ENCODE data around the gene DCDC1. TPM values are rescaled to one million over a fixed set of nuclear protein-coding genes. Genes with fewer than 3 reads are reported as not detected.
A peak's percentile ranks its signal among the peaks of the same experiment; 100 is the strongest.

The DCDC1 gene
- total RNA-seq, 1 donor from 2014 or later: 0.44 TPM

- H3K36me3 Mint-ChIP-seq (ENCODE audit: low read depth, unreplicated experiment): peaks cover 9% of the 10 kb centered on the region
- peaks cover 1% of the 10 kb centered on the region for H3K27me3 Mint-ChIP-seq (ENCODE audit: unreplicated experiment)
- H3K27ac Mint-ChIP-seq (ENCODE audit: unreplicated experiment): no peak overlapping the region
- no peak for TF ChIP-seq CTCF (IDR thresholded peaks at IDR 0.05; ENCODE audit: unreplicated experiment)
- H3K9me3 Mint-ChIP-seq (ENCODE audit: unreplicated experiment): peaks cover 9% of the 10 kb centered on the region
- H3K4me1 Mint-ChIP-seq (ENCODE audit: unreplicated experiment): no peaks in the 10 kb centered on the region
- H3K4me3 Mint-ChIP-seq (ENCODE audit: unreplicated experiment): no peak overlapping the region
- DNase-seq (ENCODE audit: low spot score): no peak
These were observed 101.8 kb downstream of the DCDC1 start for GRCh38 chr11:31267720-31268119.

- Mint-ChIP-seq H3K9me3 (ENCODE audit: unreplicated experiment) (no peaks in the 10 kb centered on the region), H3K4me1 (ENCODE audit: unreplicated experiment) (no peaks in the 10 kb centered on the region), H3K27me3 (ENCODE audit: unreplicated experiment) (no peaks in the 10 kb centered on the region), H3K27ac (ENCODE audit: unreplicated experiment) (no peak overlapping the region), H3K36me3 (ENCODE audit: low read depth, unreplicated experiment) (no peaks in the 10 kb centered on the region), H3K4me3 (ENCODE audit: unreplicated experiment) (no peak overlapping the region)
- no peak for DNase-seq (ENCODE audit: low spot score)
- peak; percentile 32 for TF ChIP-seq CTCF (IDR thresholded peaks at IDR 0.05; ENCODE audit: unreplicated experiment)
These were observed 104.7 kb downstream of the DCDC1 start for GRCh38 chr11:31264834-31265233.

- no peaks in the 10 kb centered on the region for H3K36me3 Mint-ChIP-seq (ENCODE audit: low read depth, unreplicated experiment)
- DNase-seq (ENCODE audit: low spot score): no peak
- H3K27ac Mint-ChIP-seq (ENCODE audit: unreplicated experiment): no peak overlapping the region
- no peaks in the 10 kb centered on the region for H3K9me3 Mint-ChIP-seq (ENCODE audit: unreplicated experiment)
- TF ChIP-seq CTCF (IDR thresholded peaks at IDR 0.05; ENCODE audit: unreplicated experiment): no peak
- no peaks in the 10 kb centered on the region for H3K4me1 Mint-ChIP-seq (ENCODE audit: unreplicated experiment)
- no peaks in the 10 kb centered on the region for H3K27me3 Mint-ChIP-seq (ENCODE audit: unreplicated experiment)
- H3K4me3 Mint-ChIP-seq (ENCODE audit: unreplicated experiment): no peak overlapping the region
These were observed 106.8 kb downstream of the DCDC1 start for GRCh38 chr11:31262761-31263160.

GRCh38 chr11:31259797-31260196 lies 109.7 kb downstream of the DCDC1 start:
- no peak overlapping the region for H3K27ac Mint-ChIP-seq (ENCODE audit: unreplicated experiment)
- H3K9me3 Mint-ChIP-seq (ENCODE audit: unreplicated experiment): no peaks in the 10 kb centered on the region
- no peak for TF ChIP-seq CTCF (IDR thresholded peaks at IDR 0.05; ENCODE audit: unreplicated experiment)
- H3K27me3 Mint-ChIP-seq (ENCODE audit: unreplicated experiment): no peaks in the 10 kb centered on the region
- DNase-seq (ENCODE audit: low spot score): no peak
- H3K4me3 Mint-ChIP-seq (ENCODE audit: unreplicated experiment): no peak overlapping the region
- H3K36me3 Mint-ChIP-seq (ENCODE audit: low read depth, unreplicated experiment): no peaks in the 10 kb centered on the region
- H3K4me1 Mint-ChIP-seq (ENCODE audit: unreplicated experiment): no peaks in the 10 kb centered on the region

GRCh38 chr11:31254415-31254814 lies 115.1 kb downstream of the DCDC1 start:
- Mint-ChIP-seq H3K4me1 (ENCODE audit: unreplicated experiment) (no peaks in the 10 kb centered on the region), H3K27me3 (ENCODE audit: unreplicated experiment) (no peaks in the 10 kb centered on the region), H3K36me3 (ENCODE audit: low read depth, unreplicated experiment) (no peaks in the 10 kb centered on the region), H3K9me3 (ENCODE audit: unreplicated experiment) (no peaks in the 10 kb centered on the region), H3K4me3 (ENCODE audit: unreplicated experiment) (no peak overlapping the region), H3K27ac (ENCODE audit: unreplicated experiment) (no peak overlapping the region)
- TF ChIP-seq CTCF (IDR thresholded peaks at IDR 0.05; ENCODE audit: unreplicated experiment): no peak
- DNase-seq (ENCODE audit: low spot score): no peak
